ENCODE measurements around the gene ZNF740.

DNA sequence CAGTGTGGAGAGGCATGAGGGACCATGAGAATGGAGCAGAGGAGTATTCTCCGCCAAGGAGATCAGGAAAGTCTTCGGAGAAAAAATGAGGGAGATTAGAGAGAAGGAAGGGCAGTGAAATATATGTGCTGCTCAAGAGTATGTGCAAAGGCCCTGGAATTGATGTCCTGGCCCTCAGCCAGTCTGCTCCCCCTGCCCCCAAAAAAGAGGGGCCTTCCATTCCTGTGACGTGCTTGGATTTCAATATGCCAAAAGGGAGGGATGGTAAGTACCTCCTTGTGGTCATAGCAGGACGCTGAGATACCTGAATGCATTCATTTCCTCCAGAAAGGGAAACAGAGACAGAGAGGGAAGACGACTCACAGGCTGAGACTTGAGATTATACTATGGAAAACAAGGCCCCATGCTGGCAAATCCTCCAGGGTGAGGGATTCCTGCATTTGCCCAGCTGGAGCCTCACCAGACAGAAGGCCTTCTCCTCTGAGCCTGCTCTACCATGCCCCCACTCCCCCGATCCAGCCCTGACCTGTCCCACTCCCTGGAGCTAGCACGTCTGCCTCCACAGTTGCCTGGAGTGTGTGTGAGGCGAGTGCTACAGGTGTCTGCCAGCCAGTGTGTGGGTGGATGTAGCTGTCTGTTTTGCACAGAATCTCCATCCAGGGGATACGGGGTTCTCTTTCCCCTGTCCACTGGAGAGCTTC lies 55.4 kb downstream of the ZNF740 start:
- TF ChIP-seq POLR2AphosphoS5 (IDR thresholded peaks at IDR 0.05; ENCODE audit: low read depth, low read length) (no peak), POLR2A (IDR thresholded peaks at IDR 0.05; ENCODE audit: low read depth, low read length) (no peak), TAF1 (IDR thresholded peaks at IDR 0.05; ENCODE audit: borderline replicate concordance, low read depth, low read length) (no peak)

Data from GM12892 (cell line).